Measurements from ENCODE around the gene SOD1.
"Not testable (repeated sequence)": the region's sequence is repeated elsewhere in the genome, so short reads cannot be mapped to it uniquely, and the experiment has no call there.

The SOD1 gene

DNA sequence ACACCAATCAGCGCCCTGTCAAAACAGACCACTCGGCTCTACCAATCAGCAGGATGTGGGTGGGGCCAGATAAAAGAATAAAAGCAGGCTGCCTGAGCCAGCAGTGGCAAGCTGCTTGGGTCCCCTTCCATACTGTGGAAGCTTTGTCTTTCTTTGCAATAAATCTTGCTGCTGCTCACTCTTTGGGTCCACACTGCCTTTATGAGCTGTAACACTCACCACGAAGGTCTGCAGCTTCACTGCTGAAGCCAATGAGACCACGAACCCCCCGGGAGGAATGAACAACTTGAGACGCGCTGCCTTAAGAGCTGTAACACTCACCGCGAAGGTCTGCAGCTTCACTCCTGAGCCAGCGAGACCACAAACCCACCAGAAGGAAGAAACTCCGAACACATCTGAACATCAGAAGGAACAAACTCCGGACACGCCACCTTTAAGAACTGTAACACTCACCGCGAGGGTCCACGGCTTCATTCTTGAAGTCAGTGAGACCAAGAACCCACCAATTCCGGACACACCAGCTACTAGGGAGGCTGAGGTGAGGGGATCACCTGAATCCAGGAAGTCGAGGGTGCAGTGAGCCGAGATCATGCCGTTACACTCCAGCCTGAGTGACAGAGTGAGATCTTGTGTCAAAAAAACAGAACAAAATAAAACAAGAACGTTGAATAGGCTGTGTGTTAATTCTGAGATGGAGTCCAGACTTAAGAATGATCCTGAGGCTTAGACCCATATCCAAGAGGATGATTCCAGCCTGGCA, 4.5 kb upstream of the SOD1 start:
- DNase-seq (ENCODE audit: low read depth) = not testable (repeated sequence)

DNA sequence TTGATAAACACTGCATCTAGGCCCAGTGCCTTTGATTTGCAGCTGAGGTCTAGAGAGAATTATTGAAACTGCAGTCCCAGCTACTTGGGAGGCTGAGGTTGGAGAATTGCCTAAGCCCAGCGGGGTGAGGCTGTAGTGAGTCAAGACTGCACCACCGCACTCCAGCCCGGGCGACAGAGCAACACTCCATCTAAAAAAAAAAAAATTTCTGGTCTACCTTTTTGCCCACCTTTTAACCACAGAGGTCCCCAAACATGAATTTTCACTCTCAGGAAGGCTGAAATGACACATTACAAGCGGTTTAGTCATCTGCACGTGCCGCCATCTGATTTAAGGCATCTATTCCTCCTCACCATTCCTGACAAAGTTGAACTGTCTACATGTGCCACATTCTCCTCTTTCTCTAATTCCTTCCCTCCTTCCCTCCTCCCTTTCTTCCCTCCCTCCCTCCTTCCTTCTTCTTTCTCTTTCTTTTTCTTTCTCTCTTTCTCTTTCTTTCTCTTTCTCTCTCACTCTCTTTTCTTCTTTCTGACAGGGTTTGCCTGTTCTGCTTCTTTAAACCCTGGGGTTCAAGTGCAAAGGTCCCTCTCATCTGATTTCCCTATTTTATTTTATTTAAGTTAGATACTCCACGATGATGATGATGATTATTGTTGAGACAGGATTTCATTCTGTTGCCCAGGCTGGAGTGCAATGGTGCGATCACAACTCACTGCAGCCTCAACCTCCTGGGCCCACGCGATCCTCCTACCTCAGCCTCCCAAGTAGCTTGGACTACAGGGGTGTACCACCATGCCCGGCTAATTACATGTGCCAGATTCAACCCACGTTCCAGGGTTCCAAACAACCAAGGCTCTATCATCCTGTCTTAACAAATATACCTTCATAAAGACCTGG, 3.0 kb upstream of the SOD1 start:
- DNase-seq (ENCODE audit: low read depth) = no peak

DNA sequence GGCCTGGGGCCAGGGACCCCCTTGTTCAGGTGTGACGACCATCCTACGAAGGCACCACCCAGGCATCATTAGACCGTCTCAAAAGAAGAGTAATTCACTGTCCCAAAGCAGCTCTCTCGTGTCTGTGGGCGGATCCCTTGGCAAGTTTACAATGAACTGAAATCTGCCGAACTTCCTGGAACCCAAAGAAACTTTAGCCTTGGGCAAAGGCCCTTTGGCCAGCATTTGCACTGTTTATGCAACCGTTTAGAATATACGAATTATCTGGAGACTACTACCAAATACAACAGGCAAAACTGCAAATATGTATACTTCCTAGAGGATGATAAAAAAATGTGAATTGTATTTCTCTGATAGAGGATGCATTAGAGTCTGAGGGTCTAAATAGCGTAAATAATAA, 1.4 kb upstream of the SOD1 start:
- DNase-seq (ENCODE audit: low read depth) = no peak

DNA sequence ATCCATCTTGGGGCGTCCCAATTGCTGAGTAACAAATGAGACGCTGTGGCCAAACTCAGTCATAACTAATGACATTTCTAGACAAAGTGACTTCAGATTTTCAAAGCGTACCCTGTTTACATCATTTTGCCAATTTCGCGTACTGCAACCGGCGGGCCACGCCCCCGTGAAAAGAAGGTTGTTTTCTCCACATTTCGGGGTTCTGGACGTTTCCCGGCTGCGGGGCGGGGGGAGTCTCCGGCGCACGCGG, 282 bp upstream of the SOD1 start:
- no peak for DNase-seq (ENCODE audit: low read depth)

DNA sequence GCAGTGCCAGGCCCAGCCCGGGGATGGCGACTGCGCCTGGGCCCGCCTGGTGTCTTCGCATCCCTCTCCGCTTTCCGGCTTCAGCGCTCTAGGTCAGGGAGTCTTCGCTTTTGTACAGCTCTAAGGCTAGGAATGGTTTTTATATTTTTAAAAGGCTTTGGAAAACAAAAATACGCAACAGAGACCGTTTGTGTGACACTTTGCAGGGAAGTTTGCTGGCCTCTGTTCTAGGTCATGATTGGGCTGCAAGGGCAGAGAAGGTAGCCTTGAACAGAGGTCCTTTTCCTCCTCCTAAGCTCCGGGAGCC, 719 bp downstream of the SOD1 start:
- no peak for DNase-seq (ENCODE audit: low read depth)

DNA sequence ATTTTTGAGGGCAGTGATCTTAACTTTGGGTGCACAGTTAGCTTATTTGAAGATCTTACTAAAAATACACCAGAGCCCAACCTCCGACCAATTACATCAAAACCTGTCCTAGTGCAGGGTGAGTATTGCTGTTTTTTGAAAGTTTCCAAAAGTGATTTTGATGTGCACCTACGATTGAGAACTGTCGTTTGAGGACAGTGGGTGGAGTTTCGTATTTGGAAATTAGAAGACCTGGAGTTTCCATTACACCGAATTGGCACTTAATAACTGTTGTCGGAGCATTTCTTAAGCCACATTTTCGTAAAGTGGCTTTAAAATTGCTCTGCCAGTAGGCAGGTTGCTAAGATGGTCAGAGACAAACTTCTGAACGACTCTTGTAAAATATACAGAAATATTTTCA, 1.1 kb downstream of the SOD1 start:
- DNase-seq (ENCODE audit: low read depth) = no peak

DNA sequence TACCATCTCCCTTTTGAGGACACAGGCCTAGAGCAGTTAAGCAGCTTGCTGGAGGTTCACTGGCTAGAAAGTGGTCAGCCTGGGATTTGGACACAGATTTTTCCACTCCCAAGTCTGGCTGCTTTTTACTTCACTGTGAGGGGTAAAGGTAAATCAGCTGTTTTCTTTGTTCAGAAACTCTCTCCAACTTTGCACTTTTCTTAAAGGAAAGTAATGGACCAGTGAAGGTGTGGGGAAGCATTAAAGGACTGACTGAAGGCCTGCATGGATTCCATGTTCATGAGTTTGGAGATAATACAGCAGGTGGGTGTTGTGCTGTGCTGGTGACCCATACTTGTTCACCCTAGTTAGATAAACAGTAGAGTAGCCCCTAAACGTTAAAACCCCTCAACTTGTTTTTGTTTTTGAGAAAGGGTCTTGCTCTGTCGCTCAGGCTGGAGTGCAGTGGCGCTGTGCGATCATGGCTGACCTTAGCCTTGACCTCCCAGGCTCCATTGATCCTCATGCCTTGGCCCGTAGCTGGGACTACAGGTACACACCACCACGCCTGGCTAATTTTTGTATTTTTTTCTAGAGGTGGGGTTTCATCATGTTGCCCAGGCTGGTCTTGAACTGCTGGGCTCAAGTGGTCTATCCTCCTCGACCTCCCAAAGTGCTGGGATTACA, 4.2 kb downstream of the SOD1 start:
- DNase-seq (ENCODE audit: low read depth) = no peak

DNA sequence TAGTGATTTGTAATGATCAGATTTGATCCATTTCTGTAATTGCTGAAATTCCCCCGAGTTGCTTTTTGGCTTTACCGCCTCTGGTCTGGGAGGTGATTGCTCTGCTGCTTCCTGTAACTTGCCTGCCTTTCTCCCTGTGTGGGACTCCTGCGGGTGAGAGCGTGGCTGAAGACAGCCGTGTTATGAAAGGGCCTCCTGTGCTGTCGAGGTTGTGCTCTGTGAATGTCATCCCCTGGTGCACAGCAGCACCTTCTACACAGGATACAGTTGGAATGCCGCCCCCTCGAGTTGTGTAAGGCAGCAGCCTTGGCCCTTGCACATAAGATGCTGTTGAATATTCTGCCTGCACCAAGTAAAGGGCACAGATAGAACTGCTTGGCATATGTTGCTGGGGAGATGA, 5.9 kb downstream of the SOD1 start:
- DNase-seq (ENCODE audit: low read depth) = no peak

DNA sequence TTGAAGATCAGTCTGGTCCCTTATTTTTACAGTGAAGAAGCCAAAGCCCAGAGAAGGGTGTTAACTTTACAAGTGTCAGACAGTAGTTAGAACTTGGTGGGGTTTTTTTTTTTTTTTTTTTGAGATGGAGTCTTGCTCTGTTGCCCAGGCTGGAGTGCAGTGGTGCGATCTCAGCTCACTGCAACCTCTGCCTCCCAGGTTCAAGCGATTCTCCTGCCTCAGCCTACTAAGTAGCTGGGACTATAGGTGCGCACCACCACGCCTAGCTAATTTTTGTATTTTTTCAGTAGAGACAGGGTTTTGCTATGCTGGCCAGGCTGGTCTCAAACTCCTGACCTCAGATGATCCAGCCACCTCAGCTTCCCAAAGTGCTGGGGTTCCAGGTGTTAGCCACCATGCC, 6.4 kb downstream of the SOD1 start:
- DNase-seq (ENCODE audit: low read depth) = not testable (repeated sequence)

DNA sequence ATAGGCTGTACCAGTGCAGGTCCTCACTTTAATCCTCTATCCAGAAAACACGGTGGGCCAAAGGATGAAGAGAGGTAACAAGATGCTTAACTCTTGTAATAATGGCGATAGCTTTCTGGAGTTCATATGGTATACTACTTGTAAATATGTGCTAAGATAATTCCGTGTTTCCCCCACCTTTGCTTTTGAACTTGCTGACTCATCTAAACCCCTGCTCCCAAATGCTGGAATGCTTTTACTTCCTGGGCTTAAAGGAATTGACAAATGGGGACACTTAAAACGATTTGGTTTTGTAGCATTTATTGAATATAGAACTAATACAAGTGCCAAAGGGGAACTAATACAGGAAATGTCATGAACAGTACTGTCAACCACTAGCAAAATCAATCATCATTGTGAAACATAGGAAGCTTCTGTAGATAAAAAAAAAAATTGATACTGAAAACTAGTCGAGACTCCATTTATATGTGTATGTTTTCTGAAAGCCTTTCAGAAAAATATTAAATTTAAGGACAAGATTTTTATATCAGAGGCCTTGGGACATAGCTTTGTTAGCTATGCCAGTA, 7.0 kb downstream of the SOD1 start:
- DNase-seq (ENCODE audit: low read depth) = no peak

DNA sequence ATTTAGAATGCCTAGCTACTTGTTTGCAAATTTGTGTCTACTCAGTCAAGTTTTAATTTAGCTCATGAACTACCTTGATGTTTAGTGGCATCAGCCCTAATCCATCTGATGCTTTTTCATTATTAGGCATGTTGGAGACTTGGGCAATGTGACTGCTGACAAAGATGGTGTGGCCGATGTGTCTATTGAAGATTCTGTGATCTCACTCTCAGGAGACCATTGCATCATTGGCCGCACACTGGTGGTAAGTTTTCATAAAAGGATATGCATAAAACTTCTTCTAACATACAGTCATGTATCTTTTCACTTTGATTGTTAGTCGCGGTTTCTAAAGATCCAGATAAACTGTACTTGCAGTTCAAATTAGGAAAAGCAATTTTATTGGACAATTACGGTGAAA, 7.6 kb downstream of the SOD1 start:
- DNase-seq (ENCODE audit: low read depth) = no peak

DNA sequence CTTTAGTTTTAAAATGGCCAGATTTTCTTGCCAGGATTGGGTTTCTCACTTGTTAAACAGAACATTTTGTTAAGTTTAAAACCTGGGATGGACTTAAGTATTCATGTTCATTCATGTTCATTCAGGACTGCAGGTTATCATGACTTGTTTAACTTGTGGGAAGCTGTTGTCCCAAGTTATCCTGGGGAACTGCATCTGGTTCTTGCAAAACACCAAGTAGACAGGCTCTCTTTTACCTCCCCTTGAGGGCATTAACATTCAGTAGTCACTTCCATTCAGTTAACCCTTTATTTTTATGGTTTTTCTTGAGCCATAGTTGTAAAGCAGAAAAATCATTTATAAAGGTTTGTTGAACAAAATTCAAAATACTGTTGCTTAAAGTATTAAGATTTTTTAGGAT, 8.1 kb downstream of the SOD1 start:
- no peak for DNase-seq (ENCODE audit: low read depth)

DNA sequence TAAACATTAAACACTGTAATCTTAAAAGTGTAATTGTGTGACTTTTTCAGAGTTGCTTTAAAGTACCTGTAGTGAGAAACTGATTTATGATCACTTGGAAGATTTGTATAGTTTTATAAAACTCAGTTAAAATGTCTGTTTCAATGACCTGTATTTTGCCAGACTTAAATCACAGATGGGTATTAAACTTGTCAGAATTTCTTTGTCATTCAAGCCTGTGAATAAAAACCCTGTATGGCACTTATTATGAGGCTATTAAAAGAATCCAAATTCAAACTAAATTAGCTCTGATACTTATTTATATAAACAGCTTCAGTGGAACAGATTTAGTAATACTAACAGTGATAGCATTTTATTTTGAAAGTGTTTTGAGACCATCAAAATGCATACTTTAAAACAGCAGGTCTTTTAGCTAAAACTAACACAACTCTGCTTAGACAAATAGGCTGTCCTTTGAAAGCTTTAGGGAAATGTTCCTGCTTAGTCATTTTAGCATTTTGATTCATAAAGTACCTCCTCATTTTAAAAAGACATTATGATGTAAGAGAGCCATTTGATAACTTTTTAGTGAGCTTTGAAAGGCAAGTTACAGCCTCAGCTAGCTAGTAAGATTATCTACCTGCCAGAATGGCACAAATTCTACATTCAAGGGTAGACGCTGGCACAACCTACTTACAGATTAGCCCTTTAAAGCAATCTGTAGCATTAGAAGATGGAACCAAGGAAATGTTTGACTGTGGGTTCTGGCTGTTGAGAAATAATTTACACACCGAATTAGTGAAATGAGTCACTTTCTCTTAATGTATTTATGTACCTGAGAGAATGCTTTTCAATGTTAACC, 9.4 kb downstream of the SOD1 start:
- DNase-seq (ENCODE audit: low read depth) = no peak

DNA sequence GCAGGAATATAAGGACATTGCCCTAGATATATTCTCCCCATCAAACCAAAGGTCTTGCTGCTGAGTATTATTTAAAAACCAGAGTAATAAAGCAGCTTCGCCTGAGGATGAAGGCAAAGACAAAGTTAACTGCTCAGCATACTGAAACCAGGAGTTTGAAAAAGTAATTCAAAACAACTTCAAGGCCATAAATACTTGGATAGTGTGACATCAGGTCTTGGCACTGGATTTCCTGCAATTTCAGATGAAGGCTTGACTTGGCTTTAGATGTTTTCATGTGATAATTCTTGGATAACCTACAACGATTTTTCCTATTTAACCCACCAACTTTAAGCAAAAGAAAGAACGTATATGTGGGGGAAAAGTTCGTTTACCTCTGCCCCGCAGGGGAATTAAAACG, 10.6 kb downstream of the SOD1 start:
- no peak for DNase-seq (ENCODE audit: low read depth)

DNA sequence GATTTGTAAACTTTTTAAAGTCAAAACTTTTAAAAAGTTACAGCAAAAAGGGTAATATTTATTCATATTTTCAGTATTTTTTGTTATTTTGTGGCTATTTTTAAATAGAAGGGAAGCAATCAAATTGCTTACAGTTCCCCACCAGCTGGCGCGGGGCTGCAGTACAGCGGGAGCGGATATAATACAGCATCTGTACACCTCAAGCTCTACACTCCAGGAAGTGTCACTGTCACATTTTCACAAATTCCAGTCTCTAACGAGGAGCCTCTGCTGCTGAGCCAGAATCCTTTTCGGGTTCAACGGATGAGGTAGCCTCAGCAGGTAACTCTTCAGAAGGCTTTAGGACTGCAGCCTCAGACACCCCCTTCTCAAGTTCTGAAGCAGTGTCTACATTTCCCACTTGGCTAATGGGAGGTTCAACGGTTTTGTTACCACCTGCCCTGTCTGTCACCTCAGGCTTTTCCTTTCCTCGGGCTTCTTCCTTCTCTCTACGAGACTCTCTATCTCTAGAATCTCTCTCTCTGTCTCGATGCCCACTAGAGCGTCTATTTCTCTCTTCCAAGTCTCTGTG, 11.7 kb downstream of the SOD1 start:
- DNase-seq (ENCODE audit: low read depth) = no peak

DNA sequence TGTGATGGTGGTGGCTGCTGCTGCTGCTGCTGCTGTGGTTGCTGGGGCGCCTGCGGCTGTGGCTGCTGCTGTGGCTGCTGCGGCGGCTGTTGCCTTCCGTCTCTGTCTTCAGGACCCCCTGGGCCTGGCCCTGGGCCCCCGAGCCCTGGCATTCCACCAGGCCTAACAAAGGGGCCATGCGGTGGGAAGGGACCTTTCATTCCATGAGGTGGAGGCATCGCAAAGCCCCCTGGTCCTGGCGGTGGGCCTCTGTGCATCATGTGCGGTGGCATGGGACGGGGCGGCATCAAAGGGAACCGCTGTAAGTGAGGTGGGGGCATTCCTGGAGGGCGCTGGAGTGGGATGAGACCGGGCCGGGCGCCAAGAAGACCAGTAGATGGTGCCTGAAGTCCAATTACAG, 12.4 kb downstream of the SOD1 start:
- no peak for DNase-seq (ENCODE audit: low read depth)

DNA sequence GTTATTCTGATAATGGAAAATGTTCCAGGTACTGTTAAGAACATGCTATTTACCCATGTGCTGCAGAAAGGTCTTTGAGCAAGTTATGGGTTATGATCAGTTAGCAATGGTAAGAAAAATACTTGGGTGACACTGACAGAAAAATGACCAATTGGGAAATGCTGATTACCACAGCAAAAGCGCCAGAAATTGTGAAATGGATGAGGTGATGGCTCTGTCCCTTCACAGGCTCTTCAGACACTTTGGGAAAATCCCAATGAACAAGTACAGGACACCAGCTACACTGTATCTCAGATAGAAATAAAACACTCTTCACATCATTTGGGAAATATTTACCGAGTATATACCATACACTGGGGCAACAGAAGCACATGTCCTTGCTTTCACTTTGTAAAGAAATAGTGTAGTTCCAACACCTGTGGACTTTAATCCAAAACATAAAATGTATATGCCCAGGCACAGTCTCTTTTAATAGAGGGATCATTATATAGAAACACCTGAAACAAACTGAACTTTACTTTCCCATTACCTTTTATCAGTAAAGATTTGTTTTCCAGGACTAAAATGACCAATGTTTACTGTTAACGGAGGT, 13.9 kb downstream of the SOD1 start:
- no peak for DNase-seq (ENCODE audit: low read depth)

DNA sequence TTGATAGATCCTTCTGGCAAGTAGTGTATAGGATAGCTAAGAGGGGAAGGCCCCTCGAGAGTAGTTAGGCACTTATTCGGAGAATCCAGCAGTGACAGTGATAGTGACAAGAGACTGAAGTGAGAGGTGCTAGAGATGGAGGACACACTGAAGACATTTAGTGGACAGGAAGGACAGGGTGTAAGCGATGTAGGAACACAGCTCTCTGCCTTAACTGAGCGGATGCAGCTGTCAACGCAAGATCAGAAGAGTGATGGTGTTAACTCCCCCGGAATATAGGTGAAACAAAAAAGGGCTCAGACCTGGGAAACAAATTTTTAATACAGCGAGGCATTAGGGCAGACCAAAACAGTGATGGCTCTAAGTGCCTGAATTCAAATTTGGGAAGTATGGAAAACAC, 15.8 kb downstream of the SOD1 start:
- no peak for DNase-seq (ENCODE audit: low read depth)

DNA sequence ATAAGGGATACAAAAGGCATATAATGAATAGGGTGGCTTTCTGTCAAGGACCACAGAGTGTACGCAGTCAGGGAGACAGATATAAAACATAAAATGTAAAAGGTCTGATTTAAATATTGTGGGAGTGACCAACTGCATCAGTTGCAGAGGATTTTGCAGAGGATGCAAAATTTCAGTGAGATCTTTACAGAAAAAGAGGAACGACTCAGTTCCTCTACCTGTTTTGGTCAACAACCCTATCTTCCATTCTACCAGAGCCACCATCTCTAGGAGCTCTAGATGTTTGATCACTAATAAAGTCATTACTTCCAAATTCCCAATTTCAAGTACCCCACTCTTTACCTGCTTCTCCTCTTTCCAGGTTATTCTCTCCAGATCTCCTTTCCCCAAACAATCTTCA, 16.5 kb downstream of the SOD1 start:
- no peak for DNase-seq (ENCODE audit: low read depth)

DNA sequence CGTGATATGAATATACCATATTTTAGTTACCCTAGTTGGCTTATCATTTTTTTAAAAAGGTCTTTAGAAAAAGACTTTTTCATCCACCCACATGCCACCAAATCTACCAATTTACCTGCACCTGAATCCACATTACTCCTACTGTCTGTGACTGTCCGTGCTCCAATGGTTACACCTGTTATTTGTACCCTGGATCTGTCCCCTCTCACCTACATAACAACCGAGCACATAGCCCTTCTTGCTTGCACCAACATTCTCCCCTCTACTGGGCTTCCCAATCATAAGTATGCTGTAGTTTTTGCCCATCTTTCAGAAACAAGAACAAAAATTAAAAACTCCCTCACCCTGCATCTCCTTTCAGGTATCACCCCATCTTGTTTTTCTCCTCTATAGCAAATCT, 17.6 kb downstream of the SOD1 start:
- DNase-seq (ENCODE audit: low read depth) = no peak

DNA sequence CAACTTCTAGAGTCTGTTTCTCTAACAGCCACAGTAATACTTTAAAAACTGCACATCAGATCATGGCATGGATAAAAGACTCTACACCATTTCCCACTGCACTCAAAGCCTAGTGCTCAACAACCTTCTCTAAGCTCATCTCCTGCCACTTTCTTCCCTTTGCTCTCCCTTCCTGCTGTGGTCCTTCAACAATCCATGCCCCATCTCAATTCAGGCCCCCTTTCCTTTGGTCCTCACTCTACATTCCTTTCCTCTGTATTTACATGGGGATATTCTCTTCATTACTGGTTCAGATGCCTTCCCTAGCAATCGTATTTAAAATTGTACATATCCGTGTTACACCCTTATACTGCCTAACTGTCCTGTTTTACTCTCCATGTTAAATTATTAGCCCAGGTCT, 19.0 kb downstream of the SOD1 start:
- no peak for DNase-seq (ENCODE audit: low read depth)

DNA sequence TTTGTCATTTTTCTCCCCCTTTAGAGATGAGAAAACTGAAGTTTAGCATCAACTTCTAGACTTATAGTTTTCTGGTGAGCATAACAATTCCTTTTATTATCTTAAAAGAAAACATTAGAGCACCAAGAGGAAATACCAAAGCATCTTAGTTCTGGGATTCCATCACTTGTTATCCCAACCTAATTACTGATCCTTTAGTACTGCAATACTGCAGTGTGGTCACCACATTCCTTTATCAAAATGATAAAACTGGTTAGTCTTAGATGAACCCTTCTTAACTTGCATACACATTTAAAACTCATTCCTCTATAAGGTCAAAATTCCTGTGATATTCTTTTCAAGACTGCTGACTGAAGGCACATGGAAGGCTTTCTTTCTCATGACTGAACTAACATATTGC, 23.1 kb downstream of the SOD1 start:
- no peak for DNase-seq (ENCODE audit: low read depth)
